NCI-H2196 treated with DMSO at 0.1 percent for 48 hours (cell line): ENCODE measurements around the gene ZNF319.

ENCODE experiments used
- DNase-seq: peaks from one replicate; lab custom pipeline; 2025; ENCODE audit not compliant: unreplicated experiment; lab: John Stamatoyannopoulos, UW

Gene ZNF319

DNA sequence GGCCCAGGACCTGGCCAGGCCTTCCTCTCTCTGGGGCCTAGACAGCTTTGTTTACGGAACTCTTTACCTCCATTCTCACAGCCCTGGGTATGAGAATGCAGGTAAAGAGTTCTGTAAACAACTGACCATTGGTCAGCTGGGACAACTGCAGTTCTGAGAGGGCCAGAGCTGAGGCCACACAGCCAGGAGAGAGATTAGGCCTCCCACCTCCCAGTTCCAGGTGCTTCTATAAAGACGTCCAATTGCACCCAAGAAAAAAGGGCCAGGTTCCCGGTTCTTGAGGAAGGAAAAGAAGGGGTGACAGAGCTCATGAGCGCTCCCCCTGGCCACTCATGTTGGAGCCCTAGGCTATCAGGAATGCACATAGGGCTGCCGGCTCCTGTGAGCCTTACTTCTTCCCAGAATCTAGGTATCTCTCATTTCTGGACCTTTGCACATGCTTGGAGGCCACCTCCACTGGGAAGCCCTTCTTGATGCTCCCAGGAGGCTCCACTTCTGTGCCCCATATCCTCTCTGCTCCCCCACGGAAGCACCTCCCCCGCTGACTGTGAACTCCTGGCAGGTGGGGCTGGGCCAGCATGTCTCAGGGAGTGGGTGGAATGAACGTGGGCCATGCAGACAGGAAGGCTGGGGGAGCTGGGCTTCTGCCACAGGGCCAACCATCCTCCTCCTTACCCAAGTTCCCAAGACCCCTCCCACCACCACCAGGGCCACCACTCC is 42.6 kb downstream of the ZNF319 start:
- no peak for DNase-seq

DNA sequence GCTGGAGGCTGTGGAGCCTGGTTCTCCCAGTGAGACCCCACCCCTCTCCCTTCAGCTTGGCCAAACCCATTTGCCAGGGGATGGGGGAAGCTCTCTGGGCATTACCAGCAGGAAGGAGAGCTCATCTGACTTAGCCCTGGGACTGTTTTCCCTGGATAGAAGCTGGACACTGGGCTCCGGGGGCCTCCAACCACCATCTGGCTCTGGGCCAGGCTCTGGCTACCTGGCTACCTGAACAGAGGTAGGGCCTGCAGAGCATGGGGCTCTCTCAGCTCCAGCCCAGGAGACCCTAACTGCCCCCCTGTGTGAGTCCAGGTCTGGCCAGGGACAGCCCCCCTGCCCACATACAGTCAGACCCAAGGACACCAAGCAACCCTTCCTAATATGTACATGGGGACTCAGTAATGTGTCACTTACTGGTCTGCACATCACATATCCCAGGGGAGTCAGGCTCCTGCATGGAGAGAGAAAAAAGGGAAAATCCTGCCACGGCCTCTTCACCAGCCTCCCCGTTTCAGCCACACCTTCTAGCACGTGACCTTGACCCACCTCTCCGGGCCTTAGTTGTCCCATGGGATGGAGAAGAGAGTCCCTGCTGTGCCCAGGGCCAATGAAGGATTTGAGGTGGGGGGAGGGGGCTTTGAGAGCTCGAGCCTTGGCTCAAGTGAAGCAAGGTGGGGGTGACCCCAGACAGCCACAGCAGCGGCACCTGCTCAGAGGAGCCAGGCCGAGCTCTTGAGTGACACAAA is 43.4 kb downstream of the ZNF319 start:
- no peak for DNase-seq

DNA sequence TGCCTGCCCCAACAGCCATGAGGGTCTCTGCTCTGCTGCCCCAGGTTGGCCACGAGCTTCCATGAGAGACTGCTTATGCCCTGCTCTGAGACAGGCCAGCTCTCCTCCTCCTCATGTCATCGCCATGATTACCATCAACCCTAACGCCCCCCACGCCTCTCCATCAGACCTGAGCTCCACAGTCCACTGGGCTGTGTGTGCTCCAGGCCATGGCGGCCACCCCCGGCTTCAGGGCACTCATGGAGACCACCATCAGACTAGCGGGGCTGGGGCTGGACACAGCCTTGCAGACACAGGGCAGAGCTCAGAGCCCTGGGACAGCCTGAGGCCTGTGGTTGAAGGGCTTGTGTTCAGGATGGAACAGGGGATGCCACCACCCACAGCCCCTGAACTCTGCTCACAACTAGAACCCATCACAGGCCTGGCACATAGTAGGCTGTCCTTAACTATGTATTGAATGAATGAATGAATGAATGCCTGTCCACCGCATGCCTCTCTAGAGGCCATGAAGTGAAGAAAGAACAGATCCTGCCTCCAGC is 44.1 kb downstream of the ZNF319 start:
- DNase-seq = no peak

DNA sequence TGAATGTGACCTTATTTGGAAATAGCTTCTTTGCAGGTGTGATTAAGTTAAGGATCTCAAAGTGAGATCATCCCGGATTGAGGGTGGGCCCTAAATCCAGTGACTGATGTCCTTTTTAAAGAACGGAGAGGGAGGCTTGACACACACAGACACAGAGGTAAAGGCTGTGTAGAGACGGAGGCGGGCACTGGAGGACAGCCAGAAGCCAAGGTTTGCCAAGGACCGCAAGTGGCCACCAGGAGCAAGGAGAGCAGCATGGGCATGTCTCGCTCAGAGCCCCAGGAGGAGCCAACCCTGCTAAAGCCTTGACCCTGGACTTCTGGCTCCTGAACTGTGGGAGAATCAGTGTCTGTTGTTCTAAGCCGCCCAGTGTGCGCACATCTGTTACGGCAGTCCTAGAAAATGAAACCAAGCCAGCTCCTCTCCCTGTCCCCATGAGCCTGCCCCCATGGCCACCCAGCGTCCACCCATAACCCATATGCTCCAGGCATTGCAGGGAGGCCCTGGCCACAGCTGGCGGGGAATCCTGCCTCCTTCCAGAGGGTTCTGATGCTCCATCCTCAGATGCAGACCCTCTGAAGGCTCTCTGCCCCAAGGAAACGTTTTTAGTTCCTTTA is 44.8 kb downstream of the ZNF319 start:
- DNase-seq = no peak

DNA sequence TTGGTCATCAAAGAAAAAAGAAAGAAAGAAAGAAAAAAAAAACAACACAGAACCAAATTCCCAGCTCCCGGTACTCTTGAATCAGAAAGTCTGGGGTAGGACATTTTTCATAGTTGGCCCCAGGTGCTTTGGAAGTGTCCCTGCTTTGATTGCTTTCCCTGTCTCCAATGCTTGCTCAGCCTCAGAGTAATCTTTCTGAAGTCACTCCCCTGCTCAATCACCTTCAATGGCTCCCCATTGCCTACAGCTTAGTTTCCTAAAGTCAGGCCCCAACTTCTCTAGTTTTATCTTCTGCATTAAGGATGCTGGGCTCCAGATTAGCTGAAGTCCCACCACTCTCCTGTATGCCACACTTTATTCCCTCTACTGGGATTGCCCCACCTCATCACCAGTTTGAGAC is 46.6 kb downstream of the ZNF319 start:
- no peak for DNase-seq

DNA sequence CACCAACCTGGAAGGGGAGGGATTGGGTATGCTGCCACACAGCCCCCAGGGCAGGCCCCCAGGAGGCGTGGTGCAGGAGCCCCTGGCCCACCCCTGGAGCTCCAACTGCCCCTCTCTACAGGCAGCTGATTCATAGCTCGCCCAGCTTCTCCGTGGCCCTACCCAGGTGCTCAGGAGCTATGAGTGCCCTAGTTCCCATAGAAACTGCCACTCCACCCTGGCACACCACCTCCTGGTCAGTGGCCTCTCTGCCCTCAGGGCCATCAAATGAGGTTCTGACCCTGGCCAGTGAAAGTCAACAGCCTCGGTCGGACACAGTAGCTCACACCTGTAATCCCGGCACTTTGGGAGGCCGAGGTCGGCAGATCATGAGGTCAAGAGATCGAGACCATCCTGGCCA is 47.6 kb downstream of the ZNF319 start:
- DNase-seq = no peak

DNA sequence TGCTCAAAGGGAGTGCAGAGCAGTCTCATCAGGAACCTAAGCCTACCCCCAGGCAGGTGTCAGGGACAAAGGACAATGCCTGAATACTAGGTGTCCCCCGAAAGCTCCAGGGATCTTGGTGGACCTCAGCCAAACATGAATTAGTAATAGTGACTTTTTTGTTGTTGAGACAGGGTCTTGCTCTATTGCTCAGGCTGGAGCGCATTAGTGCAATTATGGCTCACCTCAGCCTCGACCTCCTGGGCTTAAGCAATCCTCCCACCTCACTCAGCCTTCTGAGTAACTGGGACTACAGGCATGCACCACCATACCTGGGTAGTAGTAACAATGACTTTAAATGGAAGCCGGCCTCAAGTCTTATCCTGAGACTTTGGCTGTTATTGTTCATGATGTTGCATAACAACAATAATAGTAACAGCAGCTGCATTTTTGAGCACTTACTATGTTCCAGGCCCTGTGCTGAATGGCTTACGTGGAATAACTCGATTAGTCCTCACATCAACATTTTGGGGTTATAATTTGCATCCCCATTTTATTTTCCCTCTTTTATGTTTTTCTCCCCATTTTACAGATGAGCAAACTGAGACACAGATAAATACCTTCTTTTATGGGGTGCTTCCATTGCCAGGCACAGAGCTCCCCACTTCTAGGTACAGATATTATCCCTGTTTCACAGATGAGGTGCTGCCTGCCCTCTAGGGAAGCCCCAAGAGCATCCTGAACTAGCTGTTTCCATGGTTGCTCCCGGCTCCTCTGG is 49.1 kb downstream of the ZNF319 start:
- no peak for DNase-seq

DNA sequence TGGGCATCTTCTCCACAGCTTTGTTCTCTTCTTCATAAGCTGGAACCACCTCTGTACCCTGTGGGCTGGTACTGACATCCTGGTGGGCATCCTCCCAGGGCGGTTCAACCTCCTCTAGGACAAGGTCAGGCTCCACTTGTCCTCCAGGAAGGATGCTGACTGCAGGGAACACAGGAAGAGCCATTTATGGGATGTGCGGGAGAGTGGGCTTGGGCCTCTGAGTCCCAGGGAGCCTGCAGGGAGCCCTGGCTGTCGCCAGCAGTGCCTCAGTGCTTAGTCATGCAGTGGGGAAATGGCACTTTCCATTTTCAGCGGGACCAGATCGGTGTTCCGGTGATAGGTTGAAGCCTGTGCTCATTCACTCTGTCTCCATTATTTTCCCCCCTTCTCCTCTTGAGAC is 50.1 kb downstream of the ZNF319 start:
- DNase-seq = no peak

DNA sequence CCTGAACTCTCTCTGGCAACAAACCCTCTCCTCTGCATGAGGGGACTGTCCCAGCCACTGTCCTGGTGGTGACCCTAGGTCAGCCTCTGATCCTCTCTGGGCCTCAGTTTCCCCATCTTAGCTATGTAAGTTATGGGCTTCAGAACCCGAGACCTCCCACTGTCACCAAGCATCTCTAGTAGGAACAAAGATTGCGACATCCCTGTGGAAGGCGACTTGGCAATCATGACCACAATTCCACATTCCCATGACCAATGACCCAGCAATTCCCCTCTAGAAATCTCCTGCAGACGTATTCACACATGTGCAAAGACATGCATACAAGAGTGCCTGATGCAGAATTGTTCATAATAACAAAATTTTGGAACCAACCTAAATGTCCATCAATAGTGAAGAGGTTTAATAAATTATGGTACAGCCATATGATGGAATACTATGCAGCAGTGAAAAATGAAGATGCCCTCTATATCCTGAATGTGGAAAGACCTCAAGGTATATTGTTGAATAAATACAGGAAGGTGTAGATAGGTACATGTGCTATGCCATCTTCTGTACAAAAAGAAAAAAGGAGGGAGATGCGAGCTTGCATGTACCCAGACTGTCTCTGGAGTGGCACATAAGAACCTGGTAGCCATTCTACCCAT is 50.8 kb downstream of the ZNF319 start:
- DNase-seq = no peak

DNA sequence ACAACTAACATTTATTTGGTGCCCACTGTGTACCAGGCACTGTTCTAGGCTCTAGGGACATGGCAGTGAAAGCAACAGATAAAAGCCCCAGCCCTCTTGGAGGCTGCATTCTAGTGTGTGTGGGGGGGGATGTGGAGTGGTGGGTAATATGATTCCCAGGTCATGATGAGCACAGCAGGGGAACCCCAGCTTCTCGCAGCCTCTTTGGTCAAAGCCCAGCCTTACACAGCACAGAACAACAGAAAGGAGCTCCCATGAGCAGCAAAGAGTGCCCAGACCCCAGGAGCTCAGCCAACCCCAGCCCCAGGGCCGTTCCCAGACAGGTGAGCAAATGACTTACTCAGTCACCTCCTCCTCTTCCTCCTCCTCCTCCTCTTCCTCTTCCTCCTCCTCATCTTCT is 51.5 kb downstream of the ZNF319 start:
- no peak for DNase-seq

DNA sequence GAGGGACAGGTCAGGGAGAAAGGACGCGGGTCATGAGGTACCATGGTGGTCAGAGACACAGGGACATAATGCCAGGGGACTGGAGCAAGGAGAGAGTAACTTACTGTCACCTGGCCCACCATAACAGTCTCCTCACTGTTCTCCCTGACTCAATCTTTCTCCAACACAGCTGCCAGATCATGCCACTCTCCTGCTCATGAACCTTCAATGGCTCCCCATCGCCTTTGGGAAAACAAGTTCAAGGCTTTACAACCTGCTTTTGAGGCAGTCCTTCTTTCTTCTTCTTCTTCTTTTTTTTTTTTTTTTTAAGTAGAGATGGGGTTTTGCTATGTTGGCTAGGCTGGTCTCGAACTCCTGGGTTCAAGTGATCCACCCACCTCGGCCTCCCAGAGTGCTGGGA is 52.4 kb downstream of the ZNF319 start:
- no peak for DNase-seq

DNA sequence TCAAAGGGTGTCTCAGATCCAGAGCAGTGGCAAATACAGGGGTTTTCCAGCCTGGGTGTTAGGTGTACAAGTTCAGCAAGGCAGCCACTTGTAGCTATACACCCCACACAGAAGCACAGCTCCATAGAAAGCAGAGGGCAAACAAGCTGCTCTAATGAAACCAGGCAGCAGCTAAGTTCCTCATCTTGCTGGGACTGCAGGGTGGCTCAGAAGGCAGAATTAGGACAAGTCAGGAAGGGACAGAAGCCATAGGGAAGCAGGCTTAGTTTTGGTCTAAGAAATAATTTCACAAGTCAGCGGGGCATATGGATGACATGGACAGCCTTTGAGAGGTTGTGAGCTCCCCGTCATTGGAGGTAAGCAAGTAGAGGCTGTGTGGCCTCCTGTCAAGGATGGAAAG is 53.2 kb downstream of the ZNF319 start:
- no peak for DNase-seq

DNA sequence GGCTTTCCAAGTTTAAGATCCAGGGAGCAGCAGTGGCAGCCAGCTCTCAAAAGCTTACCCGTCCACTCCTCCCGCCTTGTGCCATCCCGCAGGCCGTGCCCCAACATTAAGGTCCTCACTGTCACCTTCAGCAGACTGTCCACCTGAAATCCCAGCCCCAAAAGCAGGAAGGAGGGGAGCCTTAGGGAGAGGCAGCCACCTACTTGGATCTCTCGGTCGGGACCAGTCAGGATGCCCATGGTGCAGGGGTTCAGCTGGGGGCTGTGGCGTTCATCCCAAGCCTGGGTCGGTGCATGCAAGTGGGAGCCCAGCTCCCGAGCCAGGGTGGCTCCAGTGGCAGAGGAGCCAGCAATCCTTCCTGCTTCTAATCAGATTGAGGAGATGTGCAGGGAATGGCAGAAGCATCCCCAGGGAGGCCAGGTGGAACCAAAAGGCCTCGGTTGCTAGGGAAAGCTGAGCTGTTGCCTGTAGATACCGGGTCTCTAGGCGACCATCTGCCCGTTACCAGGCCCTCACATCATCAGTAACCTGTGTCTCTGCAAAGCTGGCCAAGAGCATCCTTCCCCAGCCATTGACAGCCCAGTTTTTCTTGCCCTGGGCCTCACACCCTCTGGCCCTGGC is 54.2 kb downstream of the ZNF319 start:
- no peak for DNase-seq

DNA sequence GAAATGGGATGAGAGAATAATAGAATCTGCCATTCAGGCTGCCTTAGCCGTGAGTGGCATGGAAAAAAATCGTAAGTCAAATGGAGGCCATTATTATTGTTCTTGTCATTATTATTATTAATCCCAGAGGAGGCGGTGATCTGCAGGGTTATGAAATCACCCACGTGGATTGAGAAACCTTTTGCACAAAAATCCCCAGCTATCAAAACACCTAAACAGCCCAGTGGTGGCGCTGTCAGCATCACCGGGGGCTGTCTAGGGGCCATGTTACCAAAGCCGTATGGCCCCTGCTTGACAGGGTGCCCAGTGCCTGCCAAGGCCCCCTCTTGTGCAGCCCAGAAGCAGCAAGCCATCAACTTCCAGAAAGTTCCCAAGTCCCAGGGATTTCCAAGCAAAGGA is 54.7 kb downstream of the ZNF319 start:
- no peak for DNase-seq

DNA sequence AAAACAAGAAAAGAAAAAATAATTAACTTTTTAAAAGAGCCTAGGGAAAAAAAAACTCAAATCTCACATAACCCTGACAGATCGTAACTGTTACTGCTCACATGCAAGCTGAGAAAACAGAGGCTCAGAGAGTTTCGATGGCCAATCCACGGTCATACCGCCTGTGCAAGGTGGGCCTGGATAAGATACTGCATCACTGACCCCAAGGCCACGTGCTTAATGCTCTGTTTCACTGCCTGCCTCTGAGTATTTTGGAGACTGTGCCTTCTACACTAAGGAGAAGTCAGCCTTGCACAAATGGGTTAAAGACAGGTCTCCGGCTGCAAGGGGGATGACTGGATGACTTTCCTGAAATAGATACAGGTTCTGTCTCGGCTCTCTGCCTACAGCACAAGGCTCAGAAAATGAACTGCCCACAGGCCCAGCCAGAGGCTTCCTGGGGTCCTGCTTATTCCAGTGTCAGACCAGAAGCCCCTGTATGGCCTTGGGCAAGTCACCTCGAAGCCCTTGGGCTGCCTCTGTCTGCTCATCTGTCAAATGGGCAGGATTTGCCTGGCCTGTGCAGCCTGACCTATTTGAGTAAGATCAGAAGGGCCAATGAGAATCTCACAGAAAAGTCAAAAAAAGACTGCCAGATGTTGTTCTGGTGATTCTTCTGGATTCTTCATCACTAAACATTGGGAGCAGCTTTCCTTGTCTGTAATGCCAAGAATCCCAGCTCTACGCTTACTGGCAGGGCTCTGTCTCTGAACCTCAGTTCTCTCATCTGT is 55.3 kb downstream of the ZNF319 start:
- no peak for DNase-seq
